H9 (cell line): Measurements from ENCODE around the gene SLC30A3. TPM values are rescaled to one million over a fixed set of nuclear protein-coding genes. Genes with fewer than 3 reads are reported as not detected.

ENCODE experiments used
- DNase-seq: peaks from one replicate; pipeline ENCODE4 v3.0.0-alpha.2; 2017
- H2AFZ ChIP-seq: one replicate; pipeline ENCODE4 v1.6.1; 2013; ENCODE audit warnings: mild to moderate bottlenecking, low read length, control low read depth, moderate library complexity
- H2AK5ac ChIP-seq: 2 replicates; pipeline ENCODE4 v1.6.1; 2013; ENCODE audit warnings: low read length, control low read depth, mixed read lengths; ENCODE audit not compliant: insufficient read length
- H2BK120ac ChIP-seq: one replicate; pipeline ENCODE4 v1.6.1; 2013; ENCODE audit warnings: low read depth, mild to moderate bottlenecking, low read length, control low read depth, inconsistent platforms; ENCODE audit not compliant: poor library complexity, severe bottlenecking
- H2BK12ac ChIP-seq: 2 replicates; pipeline ENCODE4 v1.6.1; 2013; ENCODE audit warnings: low read length, control low read depth, mixed read lengths, low read depth; ENCODE audit not compliant: insufficient read length
- H2BK15ac ChIP-seq: 2 replicates; pipeline ENCODE4 v1.6.1; 2013; ENCODE audit warnings: low read depth, low read length, control low read depth
- H2BK20ac ChIP-seq: one replicate; pipeline ENCODE4 v1.6.1; 2013; ENCODE audit warnings: low read depth, mild to moderate bottlenecking, low read length, control low read depth, inconsistent platforms; ENCODE audit not compliant: poor library complexity, severe bottlenecking
- H2BK5ac ChIP-seq: 2 replicates; pipeline ENCODE4 v1.6.1; 2013; ENCODE audit warnings: low read length, control low read depth, mixed read lengths; ENCODE audit not compliant: insufficient read length
- H3K14ac ChIP-seq: 2 replicates; pipeline ENCODE4 v1.6.1; 2013; ENCODE audit warnings: low read length, control low read depth; ENCODE audit not compliant: insufficient read depth
- H3K18ac ChIP-seq: 2 replicates; pipeline ENCODE4 v1.6.1; 2013; ENCODE audit warnings: low read depth, mild to moderate bottlenecking, mixed read lengths, low read length, control low read depth; ENCODE audit not compliant: insufficient read length
- H3K23ac ChIP-seq: 2 replicates; pipeline ENCODE4 v1.6.1; 2013; ENCODE audit warnings: low read length, control low read depth, mixed read lengths, low read depth; ENCODE audit not compliant: insufficient read length
- H3K23me2 ChIP-seq: 2 replicates; pipeline ENCODE4 v1.6.1; 2013; ENCODE audit warnings: low read depth, mild to moderate bottlenecking, mixed read lengths, low read length, control low read depth; ENCODE audit not compliant: insufficient read length, poor library complexity, severe bottlenecking
- H3K27ac ChIP-seq: 2 replicates; pipeline ENCODE4 v1.5.1; 2013; ENCODE audit warnings: low read length, control low read depth, mixed read lengths, low read depth; ENCODE audit not compliant: insufficient read length
- H3K27me3 ChIP-seq: 2 replicates; pipeline ENCODE4 v1.6.1; 2013; ENCODE audit warnings: low read length, control low read depth, inconsistent platforms; ENCODE audit not compliant: insufficient read depth
- H3K4ac ChIP-seq: 2 replicates; pipeline ENCODE4 v1.6.1; 2013; ENCODE audit warnings: low read depth, mild to moderate bottlenecking, control low read depth, inconsistent platforms, low read length, moderate library complexity
- H3K4me1 ChIP-seq: 2 replicates; pipeline ENCODE4 v1.6.1; 2013; ENCODE audit warnings: low read length, control low read depth, inconsistent platforms; ENCODE audit not compliant: insufficient read depth
- H3K4me2 ChIP-seq: 2 replicates; pipeline ENCODE4 v1.6.1; 2013; ENCODE audit warnings: low read length, control low read depth, mixed read lengths; ENCODE audit not compliant: insufficient read length, insufficient read depth
- H3K56ac ChIP-seq: 2 replicates; pipeline ENCODE4 v1.6.1; 2013; ENCODE audit warnings: low read depth, mild to moderate bottlenecking, mixed read lengths, low read length, control low read depth; ENCODE audit not compliant: insufficient read length
- H3K79me1 ChIP-seq: 2 replicates; pipeline ENCODE4 v1.6.1; 2013; ENCODE audit warnings: low read depth, mild to moderate bottlenecking, moderate library complexity, low read length, control low read depth, inconsistent platforms; ENCODE audit not compliant: insufficient read depth, poor library complexity, severe bottlenecking
- H3K79me2 ChIP-seq: 2 replicates; pipeline ENCODE4 v1.6.1; 2013; ENCODE audit warnings: low read length, control low read depth, inconsistent platforms; ENCODE audit not compliant: insufficient read depth
- H3K9ac ChIP-seq: 2 replicates; pipeline ENCODE4 v1.6.1; 2013; ENCODE audit warnings: low read length, control low read depth, mixed read lengths; ENCODE audit not compliant: insufficient read length; ENCODE audit errors: extremely low read depth
- H3K9me3 ChIP-seq: one replicate; pipeline ENCODE4 v1.6.1; 2013; ENCODE audit warnings: low read depth, low read length, inconsistent platforms; ENCODE audit not compliant: control insufficient read depth
- H3T11ph ChIP-seq: one replicate; pipeline ENCODE4 v1.6.1; 2013; ENCODE audit warnings: mild to moderate bottlenecking, low read length, control low read depth, inconsistent platforms
- H4K20me1 ChIP-seq: one replicate; pipeline ENCODE4 v1.6.1; 2013; ENCODE audit not compliant: control insufficient read depth, insufficient read length, insufficient read depth
- H4K5ac ChIP-seq: 2 replicates; pipeline ENCODE4 v1.6.1; 2013; ENCODE audit warnings: low read depth, mild to moderate bottlenecking, mixed read lengths, low read length, control low read depth; ENCODE audit not compliant: insufficient read length
- H4K8ac ChIP-seq: replicated peaks from 2 replicates; pipeline ENCODE4 v1.6.1; 2013; ENCODE audit warnings: low read length, control low read depth, mixed read lengths, low read depth; ENCODE audit not compliant: insufficient read length
- H4K91ac ChIP-seq: 2 replicates; pipeline ENCODE4 v1.6.1; 2013; ENCODE audit warnings: low read depth, mild to moderate bottlenecking, moderate library complexity, mixed read lengths, low read length, control low read depth; ENCODE audit not compliant: insufficient read length
- H3K27ac Mint-ChIP-seq, 3 experiments: 2 replicates in 2 of 3; 3 replicates in 1 of 3; pipeline ENCODE4 v1.8.0; 2020 to 2021; ENCODE audit warnings: mixed read lengths in 3 of 3, mild to moderate bottlenecking in 1 of 3, moderate library complexity in 1 of 3
- H3K27me3 Mint-ChIP-seq: 2 replicates; pipeline ENCODE4 v1.8.0; 2021; ENCODE audit warnings: low read depth, mild to moderate bottlenecking, moderate library complexity, mixed read lengths
- H3K36me3 Mint-ChIP-seq, 3 experiments: 2 replicates in 2 of 3; 3 replicates in 1 of 3; pipeline ENCODE4 v1.8.0; 2020 to 2021; ENCODE audit warnings: low read depth in 3 of 3, mixed read lengths in 3 of 3; ENCODE audit not compliant: insufficient read depth in 1 of 3
- H3K4me1 Mint-ChIP-seq, 2 experiments: 2 replicates each; pipeline ENCODE4 v1.8.0; 2020; ENCODE audit warnings: mixed read lengths in 2 of 2
- H3K4me3 Mint-ChIP-seq, 2 experiments: 2 replicates in 1 of 2; 3 replicates in 1 of 2; pipeline ENCODE4 v1.8.0; 2020 to 2021; ENCODE audit warnings: mild to moderate bottlenecking in 2 of 2, mixed read lengths in 2 of 2, moderate library complexity in 1 of 2
- H3K9me3 Mint-ChIP-seq, 2 experiments: 2 replicates in 1 of 2; 3 replicates in 1 of 2; pipeline ENCODE4 v1.8.0; 2020; ENCODE audit warnings: mild to moderate bottlenecking in 2 of 2, mixed read lengths in 2 of 2, moderate library complexity in 1 of 2
- CTCF ChIP-seq: fragments of 200-600 bp; sonication (generic); conservative IDR thresholded peaks from 3 replicates; pipeline ENCODE4 v1.8.0; 2021; ENCODE audit warnings: antibody characterized with exemption, mild to moderate bottlenecking
- WGBS: extraction: QIAGEN DNeasy Blood & Tissue Kit; methylation state at CpG from one replicate; pipeline ENCODE4 v1.1.7; 2013; ENCODE audit warnings: missing lambda C conversion rate, low lambda C conversion rate, mixed read lengths; ENCODE audit not compliant: insufficient read length; ENCODE audit errors: extremely low coverage; 5-methylcytosine and 5-hydroxymethylcytosine counted together
- total RNA-seq: library from RNA; stranded (reverse); gene quantifications from 2 replicates; pipeline ENCODE4 v1.2.1, GENCODE V29; 2021

The SLC30A3 gene
- total RNA-seq, 1 experiment from 2014 or later = 2.5 TPM

- Histone ChIP-seq H3T11ph (no peak overlapping the region), H3K23me2 (peaks cover 9% of the 10 kb centered on the region), H4K20me1 (no peaks in the 10 kb centered on the region), H2BK12ac (no peak overlapping the region), H3K9ac (no peak overlapping the region), H2AFZ (no peak overlapping the region), H3K18ac (no peak overlapping the region), H4K5ac (no peak overlapping the region), H4K91ac (no peak overlapping the region), H3K27ac (no peak overlapping the region), H3K4me1 (no peaks in the 10 kb centered on the region; the same call in 1 of the 2 replicates), H3K14ac (no peak overlapping the region; the same call in 1 of the 2 replicates), H3K4ac (no peak overlapping the region), H2AK5ac (no peak overlapping the region), H3K27me3 (peaks cover 14% of the 10 kb centered on the region; the same call in 1 of the 2 replicates), H2BK120ac (no peak overlapping the region), H3K79me1 (no peaks in the 10 kb centered on the region), H2BK5ac (no peak overlapping the region), H3K4me2 (no peak overlapping the region), H3K79me2 (no peaks in the 10 kb centered on the region), H3K23ac (no peak overlapping the region), H3K9me3 (no peaks in the 10 kb centered on the region), H4K8ac (no peak overlapping the region), H2BK15ac (no peak overlapping the region), H3K56ac (no peak overlapping the region), H2BK20ac (no peak overlapping the region)
- Mint-ChIP-seq H3K4me3 (no peak overlapping the region), H3K27ac (no peak overlapping the region), H3K4me1 (peaks cover 10 to 12% of the 10 kb centered on the region in 2 experiments), H3K36me3 (no peaks in the 10 kb centered on the region; a peak in 2 of 7 replicates), H3K9me3 (no peaks in the 10 kb centered on the region), H3K27me3 (peaks cover 65% of the 10 kb centered on the region)
- TF ChIP-seq CTCF = no peak
- no peak for DNase-seq
- no CpG with 5 or more reads among the region's 8 CpGs for WGBS
These were observed 4.8 kb downstream of the SLC30A3 start for GRCh38 chr2:27258051-27258450.
